Activated gamma-delta T cell treated with Interleukin-2 at 50 U/mL for 16 hours (primary cell): ENCODE data around the gene TERC.

Source experiments
- DNase-seq: peaks from one replicate; pipeline ENCODE4 v3.0.0-alpha.2; 2020

TERC gene

GRCh38 chr3:169764882-169765612 is at the start of gene TERC:
TSS of gene TERC (minus strand) at chr3:169765060.
- peak; percentile 92 for DNase-seq

GRCh38 chr3:169813757-169814517 is 49.1 kb upstream of the TERC start:
- peak; percentile 71 for DNase-seq

GRCh38 chr3:169813278-169813677 is 48.4 kb upstream of the TERC start:
- no peak for DNase-seq

GRCh38 chr3:169812332-169813235 is 47.7 kb upstream of the TERC start, which contains the start of the genes LRRC34 and LRRIQ4:
TSS of gene LRRC34 (minus strand) at chr3:169812904. CDS start at chr3:169812548, 356 bp downstream.
TSS of gene LRRIQ4 (plus strand) at chr3:169812870. CDS start at chr3:169821922, 9,052 bp downstream.
- peak; percentile 65 for DNase-seq

GRCh38 chr3:169811631-169812331 is 46.9 kb upstream of the TERC start:
- peak; percentile 11 for DNase-seq

- no peak for DNase-seq
Observed at GRCh38 chr3:169809230-169809795, 44.5 kb upstream of the TERC start.

- DNase-seq: no peak
Observed at GRCh38 chr3:169804681-169805080, 39.8 kb upstream of the TERC start.

- no peak for DNase-seq
Observed at GRCh38 chr3:169792359-169792758, 27.5 kb upstream of the TERC start.

- DNase-seq: no peak
Observed at GRCh38 chr3:169790687-169791429, 26.0 kb upstream of the TERC start.

- no peak for DNase-seq
Observed at GRCh38 chr3:169790219-169790618, 25.4 kb upstream of the TERC start.

- DNase-seq: no peak
Observed at GRCh38 chr3:169787791-169788190, 22.9 kb upstream of the TERC start.

GRCh38 chr3:169787120-169787519 is 22.3 kb upstream of the TERC start:
- DNase-seq: no peak

- no peak for DNase-seq
Observed at GRCh38 chr3:169781209-169781855, 16.5 kb upstream of the TERC start.

- no peak for DNase-seq
Observed at GRCh38 chr3:169780742-169781141, 15.9 kb upstream of the TERC start.

GRCh38 chr3:169777822-169778221 is 13.0 kb upstream of the TERC start:
- no peak for DNase-seq

- DNase-seq: no peak
Observed at GRCh38 chr3:169774186-169774585, 9.3 kb upstream of the TERC start.

GRCh38 chr3:169772897-169773816 is 8.3 kb upstream of the TERC start, which contains the start of gene MYNN:
TSS of gene MYNN (plus strand) at chr3:169773396. CDS start at chr3:169774296, 900 bp downstream.
- DNase-seq: peak; percentile 87

GRCh38 chr3:169772305-169772896 is 7.5 kb upstream of the TERC start:
- DNase-seq: no peak
